IPS DF 6.9 (cell line): ENCODE results near the gene PC.

Source experiments
- DNase-seq: peaks from one replicate; pipeline ENCODE4 v3.0.0-alpha.2; 2013; ENCODE audit warnings: low read depth, low spot score
- H3K27ac ChIP-seq: one replicate; pipeline ENCODE4 v1.5.1; 2013; ENCODE audit warnings: low read length, control low read depth
- H3K27me3 ChIP-seq: 2 replicates; pipeline ENCODE4 v1.6.1; 2013; ENCODE audit warnings: mild to moderate bottlenecking, low read length; ENCODE audit not compliant: control insufficient read depth, insufficient read depth
- H3K36me3 ChIP-seq: 2 replicates; pipeline ENCODE4 v1.6.1; 2013; ENCODE audit warnings: low read length; ENCODE audit not compliant: control insufficient read depth, insufficient read depth
- H3K4me1 ChIP-seq: 2 replicates; pipeline ENCODE4 v1.6.1; 2013; ENCODE audit warnings: low read length; ENCODE audit not compliant: control insufficient read depth, insufficient read depth
- H3K4me3 ChIP-seq: 2 replicates; pipeline ENCODE4 v1.5.1; 2013; ENCODE audit warnings: mild to moderate bottlenecking, low read length
- H3K9me3 ChIP-seq: 2 replicates; pipeline ENCODE4 v1.6.1; 2013; ENCODE audit warnings: low read length, inconsistent platforms; ENCODE audit not compliant: control insufficient read depth, insufficient read depth
- WGBS: extraction: QIAGEN DNeasy Blood & Tissue Kit; methylation state at CpG from one replicate; pipeline ENCODE4 v1.1.7; 2013; ENCODE audit warnings: mixed read lengths, missing lambda C conversion rate; ENCODE audit not compliant: insufficient read length, insufficient coverage; 5-methylcytosine and 5-hydroxymethylcytosine counted together

Gene PC

GRCh38 chr11:66932543-66932942 lies 25.6 kb downstream of the PC start:
- no peak overlapping the region for H3K27ac ChIP-seq
- H3K4me1 ChIP-seq = 0 out of 2 replicates have a peak, but pooled peaks cover 2% of the 10 kb centered on the region
- no CpG with 5 or more reads among the region's 3 CpGs for WGBS
- no peaks in the 10 kb centered on the region for H3K9me3 ChIP-seq
- H3K36me3 ChIP-seq = no peaks in the 10 kb centered on the region
- H3K27me3 ChIP-seq = no peaks in the 10 kb centered on the region
- no peak overlapping the region for H3K4me3 ChIP-seq
- DNase-seq = no peak

GRCh38 chr11:66929753-66930152 lies 28.4 kb downstream of the PC start:
- Histone ChIP-seq H3K4me1 (0 out of 2 replicates have a peak, but pooled peaks cover 2% of the 10 kb centered on the region), H3K27ac (no peak overlapping the region), H3K4me3 (no peak overlapping the region), H3K27me3 (no peaks in the 10 kb centered on the region), H3K9me3 (no peaks in the 10 kb centered on the region), H3K36me3 (no peaks in the 10 kb centered on the region)
- WGBS = no CpG with 5 or more reads among the region's 4 CpGs
- no peak for DNase-seq

GRCh38 chr11:66924272-66924671 lies 33.9 kb downstream of the PC start:
- Histone ChIP-seq H3K4me3 (no peak overlapping the region), H3K36me3 (no peaks in the 10 kb centered on the region), H3K27ac (no peak overlapping the region), H3K9me3 (no peaks in the 10 kb centered on the region; the same call in 1 of the 2 replicates), H3K4me1 (0 out of 2 replicates have a peak, but pooled peaks cover 1% of the 10 kb centered on the region), H3K27me3 (no peaks in the 10 kb centered on the region)
- DNase-seq = no peak
- no CpG with 5 or more reads among the region's 1 CpG for WGBS

DNA sequence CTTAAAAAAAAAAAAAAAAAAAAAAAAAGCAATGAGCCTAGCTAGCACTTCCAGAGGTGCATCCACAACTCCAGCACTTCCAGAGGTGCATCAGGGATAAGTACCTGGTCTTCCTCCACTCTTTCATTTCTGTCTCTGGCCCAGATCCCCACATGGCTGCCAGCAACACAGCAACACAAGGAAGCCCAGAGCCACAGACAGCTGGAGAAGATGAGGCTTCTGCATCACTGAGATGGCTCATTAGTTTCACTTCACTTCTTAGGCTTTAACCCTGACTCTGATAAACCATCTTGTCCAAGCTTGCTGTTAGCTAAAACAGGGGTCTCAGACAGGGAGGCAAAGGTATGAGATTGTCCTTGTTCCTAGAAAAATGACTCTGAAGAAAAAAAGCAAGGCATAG lies 35.6 kb downstream of the PC start:
- Histone ChIP-seq H3K27ac (no peak overlapping the region), H3K4me3 (no peak overlapping the region), H3K36me3 (no peaks in the 10 kb centered on the region), H3K4me1 (0 out of 2 replicates have a peak, but pooled peaks cover 1% of the 10 kb centered on the region), H3K9me3 (no peaks in the 10 kb centered on the region; the same call in 1 of the 2 replicates), H3K27me3 (no peaks in the 10 kb centered on the region)
- no peak for DNase-seq

- Histone ChIP-seq H3K27ac (no peak overlapping the region), H3K27me3 (no peaks in the 10 kb centered on the region), H3K4me1 (0 out of 2 replicates have a peak, but pooled peaks cover 1% of the 10 kb centered on the region), H3K36me3 (no peaks in the 10 kb centered on the region), H3K9me3 (no peaks in the 10 kb centered on the region; the same call in 1 of the 2 replicates), H3K4me3 (no peak overlapping the region)
- WGBS = no CpG with 5 or more reads among the region's 18 CpGs
- DNase-seq = no peak
Observed at GRCh38 chr11:66920978-66921784, 37.0 kb downstream of the PC start.

- Histone ChIP-seq H3K4me1 (peaks cover 3% of the 10 kb centered on the region; the same call in 1 of the 2 replicates), H3K27me3 (no peaks in the 10 kb centered on the region), H3K4me3 (no peak overlapping the region), H3K9me3 (no peaks in the 10 kb centered on the region; the same call in 1 of the 2 replicates), H3K36me3 (no peaks in the 10 kb centered on the region), H3K27ac (no peak overlapping the region)
- no peak for DNase-seq
- no CpG with 5 or more reads among the region's 6 CpGs for WGBS
Observed at GRCh38 chr11:66919923-66920322, 38.3 kb downstream of the PC start.

- Histone ChIP-seq H3K4me3 (no peak overlapping the region), H3K4me1 (peaks cover 3% of the 10 kb centered on the region; the same call in 1 of the 2 replicates)
- no CpG with 5 or more reads among the region's 3 CpGs for WGBS
Observed at GRCh38 chr11:66918741-66919140, 39.4 kb downstream of the PC start.

GRCh38 chr11:66915866-66916265 lies 42.3 kb downstream of the PC start:
- Histone ChIP-seq H3K4me3 (no peak overlapping the region), H3K27ac (no peak overlapping the region)

More at GRCh38 chr11:66918741-66919140, 39.4 kb downstream of the PC start:
- Histone ChIP-seq H3K36me3 (no peaks in the 10 kb centered on the region), H3K27me3 (no peaks in the 10 kb centered on the region), H3K27ac (no peak overlapping the region), H3K9me3 (no peaks in the 10 kb centered on the region)
- no peak for DNase-seq

GRCh38 chr11:66915046-66915832 lies 42.9 kb downstream of the PC start:
- no peak for DNase-seq

More at GRCh38 chr11:66915866-66916265, 42.3 kb downstream of the PC start:
- no peaks in the 10 kb centered on the region for H3K36me3 ChIP-seq
- DNase-seq = no peak
- H3K9me3 ChIP-seq = no peaks in the 10 kb centered on the region
- no CpG with 5 or more reads among the region's 7 CpGs for WGBS
- H3K27me3 ChIP-seq = no peaks in the 10 kb centered on the region
- peaks cover 5% of the 10 kb centered on the region; the same call in 1 of the 2 replicates for H3K4me1 ChIP-seq

DNA sequence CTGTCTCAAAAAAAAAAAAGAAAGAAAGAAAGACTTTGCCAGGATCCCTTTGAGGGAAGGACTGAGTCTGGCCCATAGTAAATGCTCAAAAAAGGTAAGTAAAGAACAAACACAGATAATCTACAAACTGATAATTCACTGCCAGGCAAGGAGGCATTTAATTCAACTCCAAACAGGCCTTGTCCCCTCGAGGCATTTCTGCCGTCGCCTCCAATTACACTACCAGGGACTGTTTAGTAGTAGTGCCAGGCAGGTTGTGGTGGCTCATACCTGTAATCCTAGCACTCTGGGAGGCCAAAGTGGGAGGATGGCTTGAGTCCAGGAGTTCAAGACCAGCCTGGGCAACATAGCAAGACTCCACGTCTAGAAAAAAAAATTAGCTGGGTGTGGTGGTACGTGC lies 43.7 kb downstream of the PC start:
- no peaks in the 10 kb centered on the region for H3K9me3 ChIP-seq
- DNase-seq = no peak
- no peaks in the 10 kb centered on the region for H3K27me3 ChIP-seq
- H3K4me1 ChIP-seq = peaks cover 5% of the 10 kb centered on the region; the same call in 1 of the 2 replicates
- WGBS = no CpG with 5 or more reads among the region's 5 CpGs
- no peak overlapping the region for H3K27ac ChIP-seq
- H3K36me3 ChIP-seq = no peaks in the 10 kb centered on the region
- no peak overlapping the region for H3K4me3 ChIP-seq

More at GRCh38 chr11:66915046-66915832, 42.9 kb downstream of the PC start:
- no peak overlapping the region for H3K4me3 ChIP-seq
- H3K36me3 ChIP-seq = no peaks in the 10 kb centered on the region
- H3K27ac ChIP-seq = no peak overlapping the region
- peaks cover 6% of the 10 kb centered on the region; the same call in 1 of the 2 replicates for H3K4me1 ChIP-seq
- no peaks in the 10 kb centered on the region for H3K27me3 ChIP-seq
- no peaks in the 10 kb centered on the region for H3K9me3 ChIP-seq
- WGBS = no CpG with 5 or more reads among the region's 14 CpGs
